H9 (cell line): ENCODE measurements around the gene ATP1A4. TPM values are rescaled to one million over a fixed set of nuclear protein-coding genes. Genes with fewer than 3 reads are reported as not detected.

Experiments
- DNase-seq: peaks from one replicate; pipeline ENCODE4 v3.0.0-alpha.2; 2017
- H2AFZ ChIP-seq: one replicate; pipeline ENCODE4 v1.6.1; 2013; ENCODE audit warnings: mild to moderate bottlenecking, low read length, control low read depth, moderate library complexity
- H2AK5ac ChIP-seq: 2 replicates; pipeline ENCODE4 v1.6.1; 2013; ENCODE audit warnings: low read length, control low read depth, mixed read lengths; ENCODE audit not compliant: insufficient read length
- H2BK120ac ChIP-seq: one replicate; pipeline ENCODE4 v1.6.1; 2013; ENCODE audit warnings: low read depth, mild to moderate bottlenecking, low read length, control low read depth, inconsistent platforms; ENCODE audit not compliant: poor library complexity, severe bottlenecking
- H2BK12ac ChIP-seq: 2 replicates; pipeline ENCODE4 v1.6.1; 2013; ENCODE audit warnings: low read length, control low read depth, mixed read lengths, low read depth; ENCODE audit not compliant: insufficient read length
- H2BK15ac ChIP-seq: 2 replicates; pipeline ENCODE4 v1.6.1; 2013; ENCODE audit warnings: low read depth, low read length, control low read depth
- H2BK20ac ChIP-seq: one replicate; pipeline ENCODE4 v1.6.1; 2013; ENCODE audit warnings: low read depth, mild to moderate bottlenecking, low read length, control low read depth, inconsistent platforms; ENCODE audit not compliant: poor library complexity, severe bottlenecking
- H2BK5ac ChIP-seq: 2 replicates; pipeline ENCODE4 v1.6.1; 2013; ENCODE audit warnings: low read length, control low read depth, mixed read lengths; ENCODE audit not compliant: insufficient read length
- H3K14ac ChIP-seq: 2 replicates; pipeline ENCODE4 v1.6.1; 2013; ENCODE audit warnings: low read length, control low read depth; ENCODE audit not compliant: insufficient read depth
- H3K18ac ChIP-seq: 2 replicates; pipeline ENCODE4 v1.6.1; 2013; ENCODE audit warnings: low read depth, mild to moderate bottlenecking, mixed read lengths, low read length, control low read depth; ENCODE audit not compliant: insufficient read length
- H3K23ac ChIP-seq: 2 replicates; pipeline ENCODE4 v1.6.1; 2013; ENCODE audit warnings: low read length, control low read depth, mixed read lengths, low read depth; ENCODE audit not compliant: insufficient read length
- H3K23me2 ChIP-seq: 2 replicates; pipeline ENCODE4 v1.6.1; 2013; ENCODE audit warnings: low read depth, mild to moderate bottlenecking, mixed read lengths, low read length, control low read depth; ENCODE audit not compliant: insufficient read length, poor library complexity, severe bottlenecking
- H3K27ac ChIP-seq: 2 replicates; pipeline ENCODE4 v1.5.1; 2013; ENCODE audit warnings: low read length, control low read depth, mixed read lengths, low read depth; ENCODE audit not compliant: insufficient read length
- H3K27me3 ChIP-seq: 2 replicates; pipeline ENCODE4 v1.6.1; 2013; ENCODE audit warnings: low read length, control low read depth, inconsistent platforms; ENCODE audit not compliant: insufficient read depth
- H3K4ac ChIP-seq: 2 replicates; pipeline ENCODE4 v1.6.1; 2013; ENCODE audit warnings: low read depth, mild to moderate bottlenecking, control low read depth, inconsistent platforms, low read length, moderate library complexity
- H3K4me1 ChIP-seq: 2 replicates; pipeline ENCODE4 v1.6.1; 2013; ENCODE audit warnings: low read length, control low read depth, inconsistent platforms; ENCODE audit not compliant: insufficient read depth
- H3K4me2 ChIP-seq: 2 replicates; pipeline ENCODE4 v1.6.1; 2013; ENCODE audit warnings: low read length, control low read depth, mixed read lengths; ENCODE audit not compliant: insufficient read length, insufficient read depth
- H3K56ac ChIP-seq: 2 replicates; pipeline ENCODE4 v1.6.1; 2013; ENCODE audit warnings: low read depth, mild to moderate bottlenecking, mixed read lengths, low read length, control low read depth; ENCODE audit not compliant: insufficient read length
- H3K79me1 ChIP-seq: 2 replicates; pipeline ENCODE4 v1.6.1; 2013; ENCODE audit warnings: low read depth, mild to moderate bottlenecking, moderate library complexity, low read length, control low read depth, inconsistent platforms; ENCODE audit not compliant: insufficient read depth, poor library complexity, severe bottlenecking
- H3K79me2 ChIP-seq: 2 replicates; pipeline ENCODE4 v1.6.1; 2013; ENCODE audit warnings: low read length, control low read depth, inconsistent platforms; ENCODE audit not compliant: insufficient read depth
- H3K9ac ChIP-seq: 2 replicates; pipeline ENCODE4 v1.6.1; 2013; ENCODE audit warnings: low read length, control low read depth, mixed read lengths; ENCODE audit not compliant: insufficient read length; ENCODE audit errors: extremely low read depth
- H3K9me3 ChIP-seq: one replicate; pipeline ENCODE4 v1.6.1; 2013; ENCODE audit warnings: low read depth, low read length, inconsistent platforms; ENCODE audit not compliant: control insufficient read depth
- H3T11ph ChIP-seq: one replicate; pipeline ENCODE4 v1.6.1; 2013; ENCODE audit warnings: mild to moderate bottlenecking, low read length, control low read depth, inconsistent platforms
- H4K20me1 ChIP-seq: one replicate; pipeline ENCODE4 v1.6.1; 2013; ENCODE audit not compliant: control insufficient read depth, insufficient read length, insufficient read depth
- H4K5ac ChIP-seq: 2 replicates; pipeline ENCODE4 v1.6.1; 2013; ENCODE audit warnings: low read depth, mild to moderate bottlenecking, mixed read lengths, low read length, control low read depth; ENCODE audit not compliant: insufficient read length
- H4K8ac ChIP-seq: replicated peaks from 2 replicates; pipeline ENCODE4 v1.6.1; 2013; ENCODE audit warnings: low read length, control low read depth, mixed read lengths, low read depth; ENCODE audit not compliant: insufficient read length
- H4K91ac ChIP-seq: 2 replicates; pipeline ENCODE4 v1.6.1; 2013; ENCODE audit warnings: low read depth, mild to moderate bottlenecking, moderate library complexity, mixed read lengths, low read length, control low read depth; ENCODE audit not compliant: insufficient read length
- H3K27ac Mint-ChIP-seq, 3 experiments: 2 replicates in 2 of 3; 3 replicates in 1 of 3; pipeline ENCODE4 v1.8.0; 2020 to 2021; ENCODE audit warnings: mixed read lengths in 3 of 3, mild to moderate bottlenecking in 1 of 3, moderate library complexity in 1 of 3
- H3K27me3 Mint-ChIP-seq: 2 replicates; pipeline ENCODE4 v1.8.0; 2021; ENCODE audit warnings: low read depth, mild to moderate bottlenecking, moderate library complexity, mixed read lengths
- H3K36me3 Mint-ChIP-seq, 3 experiments: 2 replicates in 2 of 3; 3 replicates in 1 of 3; pipeline ENCODE4 v1.8.0; 2020 to 2021; ENCODE audit warnings: low read depth in 3 of 3, mixed read lengths in 3 of 3; ENCODE audit not compliant: insufficient read depth in 1 of 3
- H3K4me1 Mint-ChIP-seq, 2 experiments: 2 replicates each; pipeline ENCODE4 v1.8.0; 2020; ENCODE audit warnings: mixed read lengths in 2 of 2
- H3K4me3 Mint-ChIP-seq, 2 experiments: 2 replicates in 1 of 2; 3 replicates in 1 of 2; pipeline ENCODE4 v1.8.0; 2020 to 2021; ENCODE audit warnings: mild to moderate bottlenecking in 2 of 2, mixed read lengths in 2 of 2, moderate library complexity in 1 of 2
- H3K9me3 Mint-ChIP-seq, 2 experiments: 2 replicates in 1 of 2; 3 replicates in 1 of 2; pipeline ENCODE4 v1.8.0; 2020; ENCODE audit warnings: mild to moderate bottlenecking in 2 of 2, mixed read lengths in 2 of 2, moderate library complexity in 1 of 2
- CTCF ChIP-seq: fragments of 200-600 bp; sonication (generic); conservative IDR thresholded peaks from 3 replicates; pipeline ENCODE4 v1.8.0; 2021; ENCODE audit warnings: antibody characterized with exemption, mild to moderate bottlenecking
- WGBS: extraction: QIAGEN DNeasy Blood & Tissue Kit; methylation state at CpG from one replicate; pipeline ENCODE4 v1.1.7; 2013; ENCODE audit warnings: missing lambda C conversion rate, low lambda C conversion rate, mixed read lengths; ENCODE audit not compliant: insufficient read length; ENCODE audit errors: extremely low coverage; 5-methylcytosine and 5-hydroxymethylcytosine counted together
- total RNA-seq: library from RNA; stranded (reverse); gene quantifications from 2 replicates; pipeline ENCODE4 v1.2.1, GENCODE V29; 2021

ATP1A4 gene
- total RNA-seq, 1 experiment from 2014 or later: 0.20 TPM

GRCh38 chr1:160207771-160208556, 56.6 kb downstream of the ATP1A4 start:
- Histone ChIP-seq H3K27ac (no peak overlapping the region), H3K4me2 (no peak overlapping the region)
- peaks cover 21 to 58% (median 23%) of the 10 kb centered on the region in 3 experiments for H3K36me3 Mint-ChIP-seq

More at GRCh38 chr1:160207771-160208556, 56.6 kb downstream of the ATP1A4 start:
- no peak for TF ChIP-seq CTCF
- Mint-ChIP-seq H3K27me3 (no peaks in the 10 kb centered on the region), H3K4me1 (peaks cover 69 to 73% of the 10 kb centered on the region in 2 experiments), H3K27ac (peak overlapping the region; percentile 33 to 75 (median 49); a peak in 4 of 7 replicates), H3K4me3 (peak overlapping the region in 1 of 2 experiments; percentile 39; a peak in 1 of 5 replicates), H3K9me3 (no peaks in the 10 kb centered on the region; a peak in 1 of 5 replicates)
- Histone ChIP-seq H3K79me1 (no peaks in the 10 kb centered on the region), H4K91ac (no peak overlapping the region), H2BK5ac (no peak overlapping the region), H3K9ac (no peak overlapping the region), H2BK12ac (no peak overlapping the region), H3K14ac (no peak overlapping the region), H3K27me3 (no peaks in the 10 kb centered on the region), H3K18ac (no peak overlapping the region), H3K79me2 (no peaks in the 10 kb centered on the region), H3K23me2 (peaks cover 9% of the 10 kb centered on the region), H3T11ph (no peak overlapping the region), H2AFZ (no peak overlapping the region), H2BK120ac (no peak overlapping the region), H2BK20ac (no peak overlapping the region), H2AK5ac (no peak overlapping the region), H3K4ac (no peak overlapping the region), H3K56ac (no peak overlapping the region), H4K5ac (no peak overlapping the region), H3K9me3 (no peaks in the 10 kb centered on the region), H4K8ac (no peak overlapping the region), H3K23ac (no peak overlapping the region), H4K20me1 (no peaks in the 10 kb centered on the region), H3K4me1 (peaks cover 24% of the 10 kb centered on the region; the same call in 1 of the 2 replicates), H2BK15ac (no peak overlapping the region)
- DNase-seq: no peak
- no CpG with 5 or more reads among the region's 9 CpGs for WGBS
